Frontal cortex (tissue), 4 donors: Measurements from ENCODE around the gene PNPO. TPM values are rescaled to one million over a fixed set of nuclear protein-coding genes. Genes with fewer than 3 reads are reported as not detected.
"Not testable (repeated sequence)": the region's sequence is repeated elsewhere in the genome, so short reads cannot be mapped to it uniquely, and the experiment has no call there.

Experiments used
- DNase-seq, 2 donors: peaks; one replicate each; pipeline ENCODE4 v3.0.0; 2012; ENCODE audit warnings: low spot score in 2 of 2
- FAIRE-seq: peaks from 2 replicates; lab custom pipeline; 2012; peaks lifted over from hg19 to GRCh38; lab: Jason Lieb, UNC
- total RNA-seq: library from RNA; depleted of rRNA; stranded (reverse); fragments of >200 nt; gene quantifications from one replicate; pipeline ENCODE4 v1.2.3, GENCODE V29; 2014
- donor health status: control.
- donor health status: control.
- donor health status: control.

Gene PNPO
- total RNA-seq, 1 donor from 2014 or later = 7.3 TPM

DNA sequence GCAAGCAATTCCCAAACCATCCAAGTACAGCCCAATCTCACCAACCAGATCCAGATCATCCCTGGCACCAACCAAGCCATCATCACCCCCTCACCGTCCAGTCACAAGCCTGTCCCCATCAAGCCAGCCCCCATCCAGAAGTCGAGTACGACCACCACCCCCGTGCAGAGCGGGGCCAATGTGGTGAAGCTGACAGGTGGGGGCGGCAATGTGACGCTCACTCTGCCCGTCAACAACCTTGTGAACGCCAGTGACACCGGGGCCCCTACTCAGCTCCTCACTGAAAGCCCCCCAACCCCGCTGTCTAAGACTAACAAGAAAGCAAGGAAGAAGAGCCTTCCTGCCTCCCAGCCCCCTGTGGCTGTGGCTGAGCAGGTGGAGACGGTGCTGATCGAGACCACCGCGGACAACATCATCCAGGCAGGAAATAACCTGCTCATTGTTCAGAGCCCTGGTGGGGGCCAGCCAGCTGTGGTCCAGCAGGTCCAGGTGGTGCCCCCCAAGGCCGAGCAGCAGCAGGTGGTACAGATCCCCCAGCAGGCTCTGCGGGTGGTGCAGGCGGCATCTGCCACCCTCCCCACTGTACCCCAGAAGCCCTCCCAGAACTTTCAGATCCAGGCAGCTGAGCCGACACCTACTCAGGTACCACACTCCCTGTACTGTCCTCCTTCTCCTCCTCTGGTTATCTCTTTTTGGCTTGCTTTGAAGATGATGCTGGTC is 24.7 kb upstream of the PNPO start:
- FAIRE-seq (no peak), DNase-seq (no peak)

DNA sequence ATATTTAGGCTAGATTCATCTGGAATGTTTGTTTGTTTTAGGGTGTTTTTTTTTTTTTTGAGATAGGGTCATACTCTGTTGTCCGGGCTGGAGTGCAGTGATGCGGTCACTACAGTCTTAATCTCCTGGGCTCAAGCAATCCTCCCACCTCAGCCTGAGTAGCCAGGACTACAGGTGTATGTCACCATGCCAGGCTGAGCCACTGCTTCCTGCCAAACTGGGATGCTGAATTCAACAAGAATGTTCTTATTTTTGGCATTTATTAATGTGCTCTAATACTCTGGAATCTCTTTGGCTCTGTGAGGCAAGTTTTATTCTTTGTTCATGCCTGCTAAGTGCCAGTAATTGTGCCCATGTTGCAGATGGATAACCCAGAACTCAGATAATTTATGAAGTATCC is 23.8 kb upstream of the PNPO start:
- FAIRE-seq = no peak
- no peak for DNase-seq

DNA sequence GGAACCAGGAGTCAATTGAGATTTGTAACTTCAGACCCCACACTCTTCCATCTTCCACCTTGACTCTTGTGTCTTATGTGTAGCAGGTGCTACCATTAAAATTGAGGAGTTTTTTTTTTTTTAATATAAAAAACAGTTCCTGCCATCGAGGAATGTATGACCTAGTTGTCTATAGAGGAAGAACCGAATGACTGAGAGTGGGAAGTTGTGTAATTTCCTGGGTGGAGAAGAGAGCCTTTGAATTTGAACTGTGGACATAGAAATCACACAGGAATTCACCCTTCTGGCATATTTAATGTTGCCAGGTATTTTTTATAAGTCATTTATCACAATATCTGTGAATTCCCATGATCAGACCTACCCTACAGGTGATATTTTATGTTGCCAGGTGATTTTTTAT is 23.4 kb upstream of the PNPO start:
- FAIRE-seq = no peak
- no peak for DNase-seq

DNA sequence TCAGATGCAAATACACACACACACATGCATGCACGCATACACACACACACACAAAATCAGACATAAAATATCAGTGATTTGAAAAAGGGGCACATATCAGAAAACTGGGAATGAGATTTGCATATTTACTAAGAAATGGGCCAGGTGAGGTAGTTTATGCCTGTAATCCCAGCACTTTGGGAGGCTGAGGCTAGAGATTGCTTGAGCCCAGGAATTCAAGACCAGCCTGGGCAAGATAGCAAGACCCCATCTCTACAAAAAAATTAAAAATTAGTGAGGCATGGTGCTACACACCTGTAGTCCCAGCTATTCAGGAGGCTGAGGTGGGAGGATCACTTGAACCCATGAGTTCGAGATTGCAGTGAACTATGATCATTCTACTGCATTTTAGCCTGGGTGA is 22.4 kb upstream of the PNPO start:
- FAIRE-seq (no peak), DNase-seq (no peak)

DNA sequence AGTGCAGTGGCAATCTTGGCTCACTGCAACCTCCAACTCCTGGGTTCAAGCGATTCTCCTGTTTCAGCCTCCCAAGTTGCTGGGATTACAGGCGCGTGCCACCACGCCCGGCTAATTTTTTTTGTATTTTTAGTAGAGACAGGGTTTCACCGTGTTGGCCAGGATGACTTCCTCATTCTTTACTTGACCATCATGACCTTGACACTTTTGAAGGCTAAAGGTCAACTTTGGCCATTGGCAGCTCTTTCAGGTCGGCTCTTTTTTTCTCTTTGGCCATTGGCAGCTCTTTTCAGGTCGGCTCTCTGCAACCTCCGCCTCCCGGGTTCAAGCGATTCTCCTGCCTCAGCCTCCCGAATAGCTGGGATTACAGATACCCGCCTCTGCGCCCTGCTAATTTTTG is 21.5 kb upstream of the PNPO start:
- not testable (repeated sequence) for DNase-seq, FAIRE-seq

DNA sequence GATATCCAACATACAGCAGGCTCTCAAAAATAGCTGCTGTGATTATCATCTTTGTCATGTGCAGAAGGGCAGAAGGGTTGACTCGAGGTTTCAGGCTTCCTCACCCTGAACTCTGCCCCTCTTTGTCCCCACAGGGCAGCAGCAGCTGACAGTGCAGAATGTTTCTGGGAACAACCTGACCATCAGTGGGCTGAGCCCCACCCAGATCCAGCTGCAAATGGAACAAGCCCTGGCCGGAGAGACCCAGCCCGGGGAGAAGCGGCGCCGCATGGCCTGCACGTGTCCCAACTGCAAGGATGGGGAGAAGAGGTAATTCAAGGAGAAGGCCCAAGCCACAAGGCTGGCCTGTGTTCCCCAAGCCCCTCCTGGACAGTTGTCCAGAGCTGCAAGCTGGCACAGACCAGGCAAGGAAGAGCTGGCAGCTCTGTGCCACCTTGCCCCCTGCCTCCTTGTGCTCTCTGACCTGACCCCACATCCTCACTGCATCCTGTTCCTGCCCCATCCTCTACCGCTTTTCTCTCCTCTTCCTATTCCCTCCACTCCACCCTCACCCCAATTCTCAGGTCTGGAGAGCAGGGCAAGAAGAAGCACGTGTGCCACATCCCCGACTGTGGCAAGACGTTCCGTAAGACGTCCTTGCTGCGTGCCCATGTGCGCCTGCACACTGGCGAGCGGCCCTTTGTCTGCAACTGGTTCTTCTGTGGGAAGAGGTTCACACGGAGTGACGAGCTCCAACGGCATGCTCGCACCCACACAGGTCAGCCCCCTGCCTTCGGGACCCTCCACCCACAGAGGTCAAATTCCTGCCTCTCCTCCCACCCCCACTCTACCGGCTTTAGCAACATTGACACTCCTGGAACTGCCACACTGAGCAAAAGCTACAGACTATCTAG is 16.3 kb upstream of the PNPO start:
- no peak for FAIRE-seq

DNA sequence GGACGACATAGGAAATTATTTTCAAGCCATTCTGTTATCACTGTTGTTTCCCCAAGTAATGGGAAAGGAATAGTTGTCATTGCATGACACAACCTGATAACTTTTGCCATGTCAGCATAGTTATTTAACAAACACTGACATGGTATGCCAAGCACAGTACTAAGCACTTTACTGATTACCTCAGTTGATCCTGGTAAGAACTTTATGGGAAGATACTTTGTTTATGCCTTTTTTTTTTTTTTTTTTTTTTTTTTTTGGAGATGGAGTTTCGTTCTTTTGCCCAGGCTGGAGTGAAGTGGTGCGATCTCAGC is 15.7 kb upstream of the PNPO start:
- FAIRE-seq (no peak), DNase-seq (no peak)

More for the DNA sequence above, 16.3 kb upstream of the PNPO start:
- DNase-seq = no peak

DNA sequence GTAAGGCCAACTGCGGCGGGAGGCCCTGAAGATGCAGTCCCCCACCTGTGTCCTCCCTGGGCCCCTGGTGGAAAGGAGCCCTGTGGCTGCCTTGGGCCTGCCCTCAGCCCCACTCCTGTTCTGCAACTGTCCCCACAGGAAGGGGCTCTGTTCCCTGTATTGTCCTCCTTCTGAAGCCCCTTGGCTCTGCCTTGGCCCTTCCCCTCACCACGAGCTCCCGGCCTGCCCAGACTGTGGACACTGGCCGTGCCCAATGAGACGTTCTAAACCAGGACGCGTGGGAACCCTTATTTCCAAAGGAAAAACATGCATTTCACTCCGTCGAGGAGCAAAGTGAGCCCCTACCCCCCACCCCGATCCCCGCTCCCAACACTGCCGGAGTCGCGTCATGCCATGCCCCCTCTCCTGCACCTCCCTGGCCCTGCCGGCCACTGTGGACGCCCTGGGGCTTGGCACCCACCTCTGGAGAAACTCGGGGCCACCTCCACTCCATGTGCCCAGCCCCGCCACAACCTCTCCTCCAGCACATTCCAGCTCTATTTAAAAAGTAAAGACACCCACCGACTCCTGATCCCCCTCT is 13.5 kb upstream of the PNPO start:
- FAIRE-seq = no peak

DNA sequence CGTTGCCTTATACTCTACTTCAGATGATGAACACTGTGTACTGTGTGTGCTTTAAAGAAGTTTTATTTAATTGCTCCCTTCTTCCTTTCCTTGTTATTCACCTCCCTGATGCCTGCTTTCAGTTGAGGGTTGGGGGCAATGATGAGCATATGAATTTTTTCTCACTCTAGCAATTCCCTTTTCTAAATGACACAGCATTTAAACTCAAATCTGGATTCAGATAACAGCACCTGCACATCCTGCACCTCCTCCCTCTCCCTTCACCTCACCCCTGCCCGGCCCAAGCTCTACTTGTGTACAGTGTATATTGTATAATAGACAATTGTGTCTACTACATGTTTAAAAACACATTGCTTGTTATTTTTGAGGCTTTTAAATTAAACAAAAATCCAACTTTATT is 13.0 kb upstream of the PNPO start:
- DNase-seq (no peak), FAIRE-seq (no peak)

More for the DNA sequence above, 13.5 kb upstream of the PNPO start:
- DNase-seq = no peak

DNA sequence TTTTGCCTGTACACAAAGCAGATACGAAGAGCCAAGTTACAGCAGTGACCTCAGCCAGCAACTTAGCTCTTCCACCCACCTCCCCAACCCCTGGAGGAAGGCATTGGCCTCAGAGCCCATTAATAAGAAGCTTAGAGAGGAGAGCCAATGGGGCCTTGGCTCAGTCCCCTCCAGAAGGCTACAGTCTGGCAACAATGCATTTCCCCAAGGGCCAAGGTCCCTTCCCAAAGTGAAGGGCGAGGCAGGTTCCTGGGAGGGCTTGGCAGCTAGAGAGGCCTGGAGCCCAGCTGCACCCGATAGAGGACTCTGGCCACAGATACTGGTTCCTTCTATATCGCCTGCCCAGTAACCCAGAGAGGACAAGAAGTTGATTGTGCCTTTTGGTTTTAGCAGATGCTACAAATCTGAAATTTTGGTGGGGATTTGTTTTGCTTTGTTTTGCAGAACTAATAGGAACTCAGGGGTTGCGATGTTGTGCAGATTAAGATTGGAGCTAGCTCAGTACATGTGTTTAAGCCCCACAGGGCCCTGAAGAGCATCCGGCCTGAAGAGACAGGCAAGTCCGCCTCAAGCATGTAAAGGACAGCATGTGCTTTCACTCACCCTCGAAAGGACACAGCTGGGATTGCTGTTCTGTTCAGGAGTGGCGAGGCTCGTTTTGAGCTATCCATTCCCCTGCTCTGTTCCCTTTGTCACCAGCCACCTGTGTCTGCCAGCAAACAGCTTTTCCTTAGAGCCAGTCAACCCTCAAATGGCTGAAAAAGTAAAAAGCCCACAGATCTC is 12.0 kb upstream of the PNPO start:
- FAIRE-seq = no peak
- no peak for DNase-seq

DNA sequence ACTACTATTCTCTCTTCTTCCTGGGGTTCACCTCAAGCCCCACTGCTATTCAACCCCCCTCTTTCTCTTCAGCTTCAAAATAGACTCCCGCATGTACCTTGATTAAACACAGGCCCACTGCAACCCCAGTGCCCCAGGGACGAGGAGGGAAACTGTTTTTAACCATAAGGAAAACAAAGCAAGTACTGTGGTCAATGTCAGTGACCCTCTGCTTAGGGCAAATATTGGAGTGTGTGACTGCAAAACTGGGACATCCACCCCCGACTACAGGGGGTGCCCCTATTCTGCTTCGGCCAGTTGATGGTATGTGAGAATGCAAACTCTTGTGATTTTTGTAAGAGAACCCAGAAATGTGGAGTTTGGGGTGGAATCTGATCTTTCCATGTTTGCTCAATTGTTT is 9.5 kb upstream of the PNPO start:
- FAIRE-seq (no peak), DNase-seq (no peak)

DNA sequence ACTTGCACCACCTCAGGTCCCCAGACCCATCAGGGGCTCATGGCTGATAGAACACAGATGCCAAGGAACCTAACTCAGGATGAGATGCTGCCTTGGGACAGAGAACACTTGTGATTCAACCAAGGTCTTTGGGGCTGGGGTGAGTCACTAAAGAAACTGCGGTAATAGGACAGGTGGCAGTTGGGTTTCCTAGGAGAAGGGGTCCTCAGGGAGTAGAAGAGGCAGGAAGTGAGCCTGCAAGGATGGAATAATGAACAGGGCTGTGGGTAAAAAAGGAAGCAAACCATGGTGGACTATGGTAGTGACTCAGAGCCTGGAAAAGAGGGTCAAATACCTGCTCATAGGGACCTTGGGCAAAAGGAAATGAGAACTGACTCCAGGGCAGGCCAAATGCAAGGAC is 6.5 kb upstream of the PNPO start:
- DNase-seq (no peak), FAIRE-seq (no peak)

DNA sequence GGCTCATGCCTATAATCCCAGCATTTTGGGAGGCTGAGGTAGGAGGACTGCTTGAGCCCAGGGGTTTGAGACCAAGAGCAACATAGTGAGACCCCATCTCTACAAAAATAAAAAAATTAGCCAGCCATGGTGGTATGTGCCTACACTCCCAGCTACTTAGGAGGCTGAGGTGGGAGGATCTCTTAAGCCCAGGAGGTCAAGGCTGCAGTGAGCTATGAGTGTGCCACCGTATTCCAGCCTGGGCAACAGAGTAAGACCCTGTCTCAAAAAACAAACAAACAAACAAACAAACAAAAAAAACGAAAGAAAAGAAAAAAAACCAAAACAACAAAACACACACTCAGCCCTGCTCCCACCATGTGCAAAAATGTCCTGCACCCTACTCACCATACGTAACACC is 5.9 kb upstream of the PNPO start:
- not testable (repeated sequence) for DNase-seq, FAIRE-seq

DNA sequence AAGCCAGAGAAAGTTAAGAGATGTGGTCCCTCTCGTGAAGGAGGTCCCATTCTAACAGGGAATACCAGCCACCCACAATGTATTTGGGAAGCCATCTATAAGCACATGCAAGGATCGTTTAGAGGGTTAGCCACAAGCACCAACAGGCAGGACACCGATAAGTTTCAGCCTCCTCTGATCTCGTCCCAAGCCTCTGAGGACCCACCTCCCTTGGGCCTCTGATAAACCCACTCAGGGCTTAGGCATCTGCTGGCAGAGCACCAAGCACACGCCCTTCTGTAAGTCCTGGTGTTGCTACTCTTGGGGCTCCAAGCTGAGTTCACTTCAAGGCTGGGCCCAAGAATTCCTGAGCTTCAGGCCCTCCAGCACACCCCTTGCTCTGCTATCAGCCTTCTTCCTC is 5.4 kb upstream of the PNPO start:
- FAIRE-seq (no peak), DNase-seq (no peak)

DNA sequence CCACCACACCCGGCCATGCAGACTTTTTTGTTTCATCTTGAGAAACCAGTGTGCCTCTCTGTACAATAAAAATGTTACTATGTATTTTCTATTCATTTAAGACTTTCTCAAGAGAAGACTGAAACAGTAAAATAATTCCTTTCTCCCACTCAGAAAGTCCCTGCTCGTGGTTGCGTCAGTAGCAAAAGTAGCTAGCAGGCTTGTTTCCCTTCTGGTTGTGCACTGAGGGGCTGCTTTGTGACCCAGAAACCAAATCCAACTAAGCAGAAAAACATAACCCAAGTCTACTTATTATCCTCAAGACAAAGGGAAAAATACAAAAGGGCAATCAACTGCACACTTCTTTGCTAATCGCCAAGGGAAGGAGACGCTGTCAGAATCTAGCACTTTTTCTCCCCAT is 3.4 kb upstream of the PNPO start:
- FAIRE-seq (no peak), DNase-seq (no peak)

DNA sequence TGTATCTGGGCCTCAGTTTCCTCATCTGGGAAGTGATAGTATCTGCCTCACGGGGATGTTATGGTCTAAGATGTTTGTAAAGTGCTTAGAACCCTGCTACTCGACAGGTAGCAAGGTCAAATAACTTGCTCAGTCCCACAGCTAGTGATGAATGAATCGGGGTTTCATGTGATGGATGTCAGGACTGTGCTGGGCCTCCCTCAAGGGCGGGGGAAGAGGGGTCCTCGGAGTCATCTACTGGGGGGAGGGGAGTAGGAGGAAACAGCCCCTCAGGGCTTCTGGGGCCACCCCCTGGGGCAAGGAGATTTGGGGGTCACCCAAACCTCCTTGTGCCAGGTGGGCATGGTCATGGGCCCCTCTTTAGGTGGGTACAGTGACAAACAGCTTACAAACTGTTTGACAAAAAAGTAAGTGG is 732 bp downstream of the PNPO start:
- FAIRE-seq = no peak
- DNase-seq = no peak

DNA sequence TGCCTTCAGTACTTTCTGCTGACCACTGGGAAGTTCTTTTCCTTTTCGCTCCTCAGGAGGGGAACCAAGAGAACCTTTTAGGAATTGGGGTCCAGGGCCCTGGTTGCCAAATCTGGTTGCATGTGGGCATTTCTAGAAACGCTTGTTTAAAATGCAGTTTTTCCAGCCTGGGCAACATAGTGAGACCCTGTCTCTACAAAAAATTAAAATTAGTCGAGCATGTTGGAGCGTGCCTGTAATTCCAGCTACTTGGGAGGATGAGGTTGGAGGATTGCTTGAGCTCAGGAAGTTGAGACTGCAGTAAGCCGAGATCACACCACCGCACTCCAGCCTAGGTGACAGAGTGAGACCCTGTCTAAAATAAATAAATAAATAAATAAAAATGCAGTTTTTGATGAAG is 1.2 kb downstream of the PNPO start:
- no peak for FAIRE-seq
- DNase-seq = no peak

DNA sequence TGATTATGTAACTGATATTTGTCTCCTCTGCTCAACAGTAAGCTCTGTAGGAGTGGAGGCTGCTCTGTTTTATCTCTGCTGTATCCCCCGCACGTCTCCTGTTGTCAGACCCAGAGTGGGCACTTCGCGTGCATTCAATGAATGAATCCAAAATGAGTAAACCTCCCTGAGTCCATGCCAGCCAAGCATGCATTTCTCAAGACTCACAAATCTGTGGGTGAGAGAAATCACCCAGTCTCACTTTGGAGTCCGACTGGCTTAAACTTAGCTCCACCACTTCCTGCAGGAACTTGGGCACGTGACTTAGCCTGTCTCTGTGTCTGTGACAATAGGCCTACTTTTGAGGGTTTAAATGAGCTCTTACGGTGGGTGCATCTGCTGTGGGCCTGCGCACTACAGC is 3.7 kb downstream of the PNPO start:
- DNase-seq (no peak), FAIRE-seq (no peak)

DNA sequence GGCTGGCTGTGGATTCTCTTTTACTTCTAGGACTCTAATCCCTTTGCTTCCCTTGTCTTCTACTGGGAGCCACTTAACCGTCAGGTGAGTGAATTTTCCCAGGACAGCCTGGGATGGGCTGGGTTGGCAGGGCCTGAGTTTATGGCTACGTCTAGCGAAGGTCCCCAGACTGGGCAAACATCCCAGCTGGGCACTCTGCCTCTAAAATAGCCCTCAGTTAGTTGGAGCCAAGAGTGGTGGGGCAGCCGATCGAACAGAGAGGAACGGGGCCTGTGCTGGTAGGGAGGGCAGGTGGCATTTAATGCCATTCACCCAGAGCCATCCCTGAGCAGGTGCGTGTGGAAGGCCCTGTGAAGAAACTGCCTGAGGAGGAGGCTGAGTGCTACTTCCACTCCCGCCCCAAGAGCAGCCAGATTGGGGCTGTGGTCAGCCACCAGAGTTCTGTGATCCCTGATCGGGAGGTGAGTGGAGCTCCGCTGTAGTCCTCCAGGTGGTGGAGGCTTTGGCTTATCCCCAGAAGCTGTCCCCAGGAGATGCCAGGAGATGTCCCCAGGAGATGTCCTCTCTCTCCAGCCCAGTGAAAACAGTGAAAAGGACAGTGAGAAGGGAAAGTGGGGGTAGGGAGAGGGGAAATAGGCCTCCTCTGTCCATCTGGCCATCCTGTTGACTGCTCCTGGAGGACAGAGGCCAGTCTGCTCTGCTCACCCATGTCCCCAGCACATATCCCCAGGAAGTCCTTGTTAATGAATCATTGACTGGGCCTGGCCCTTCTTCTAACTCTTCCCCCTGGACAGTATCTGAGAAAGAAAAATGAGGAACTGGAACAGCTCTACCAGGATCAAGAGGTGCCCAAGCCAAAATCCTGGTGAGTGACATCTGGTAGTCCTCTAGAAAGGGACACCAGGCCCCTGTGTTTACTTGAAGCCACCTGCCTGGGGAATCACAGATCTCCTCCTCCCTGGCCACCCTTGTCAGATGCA is 4.4 kb downstream of the PNPO start:
- no peak for DNase-seq
- no peak for FAIRE-seq
